NK-92 treated with Interleukin-12 subunit alpha and Interleukin-12 subunit beta, amount 100 ng/mL, for 24 hours (cell line): Measurements from ENCODE around the gene ARFGAP3.

Experiments
- DNase-seq: peaks from one replicate; lab custom pipeline; 2025; lab: John Stamatoyannopoulos, UW

Gene ARFGAP3

GRCh38 chr22:42856865-42857704 lies at the start of gene ARFGAP3:
ARFGAP3 (minus strand) TSS chr22:42857273; CDS start chr22:42857182, 91 bp downstream.
- peak; percentile 80 for DNase-seq

- DNase-seq, result no peak
Measured at GRCh38 chr22:42905702-42906183, 48.7 kb upstream of the ARFGAP3 start.

GRCh38 chr22:42905217-42905616 lies 48.1 kb upstream of the ARFGAP3 start:
- DNase-seq, result no peak

- DNase-seq, result no peak
Measured at GRCh38 chr22:42904050-42904449, 47.0 kb upstream of the ARFGAP3 start.

GRCh38 chr22:42902875-42903510 lies 45.9 kb upstream of the ARFGAP3 start:
- no peak for DNase-seq

- no peak for DNase-seq
Measured at GRCh38 chr22:42901790-42902508, 44.9 kb upstream of the ARFGAP3 start.

- DNase-seq, result no peak
Measured at GRCh38 chr22:42897960-42898359, 40.9 kb upstream of the ARFGAP3 start.

GRCh38 chr22:42895541-42895981 lies 38.5 kb upstream of the ARFGAP3 start:
- DNase-seq, result no peak

GRCh38 chr22:42895087-42895486 lies 38.0 kb upstream of the ARFGAP3 start:
- DNase-seq, result no peak

GRCh38 chr22:42893371-42894150 lies 36.5 kb upstream of the ARFGAP3 start:
- DNase-seq, result no peak

GRCh38 chr22:42892571-42893316 lies 35.7 kb upstream of the ARFGAP3 start:
- DNase-seq, result no peak

GRCh38 chr22:42892156-42892555 lies 35.1 kb upstream of the ARFGAP3 start:
- no peak for DNase-seq

GRCh38 chr22:42891696-42892095 lies 34.6 kb upstream of the ARFGAP3 start:
- DNase-seq, result no peak

GRCh38 chr22:42891008-42891407 lies 33.9 kb upstream of the ARFGAP3 start:
- no peak for DNase-seq

GRCh38 chr22:42889304-42889703 lies 32.2 kb upstream of the ARFGAP3 start:
- DNase-seq, result no peak

- DNase-seq, result no peak
Measured at GRCh38 chr22:42887523-42888507, 30.7 kb upstream of the ARFGAP3 start.

- DNase-seq, result no peak
Measured at GRCh38 chr22:42887120-42887519, 30.0 kb upstream of the ARFGAP3 start.

- no peak for DNase-seq
Measured at GRCh38 chr22:42885446-42885845, 28.4 kb upstream of the ARFGAP3 start.

GRCh38 chr22:42884616-42885375 lies 27.7 kb upstream of the ARFGAP3 start:
- DNase-seq, result no peak
